ENCODE data around the gene XPNPEP1. TPM values are rescaled to one million over a fixed set of nuclear protein-coding genes. Genes with fewer than 3 reads are reported as not detected.
A peak's percentile ranks its signal among the peaks of the same experiment; 100 is the strongest.

XPNPEP1 gene
- total RNA-seq, 1 donor from 2014 or later = 202 TPM

DNA sequence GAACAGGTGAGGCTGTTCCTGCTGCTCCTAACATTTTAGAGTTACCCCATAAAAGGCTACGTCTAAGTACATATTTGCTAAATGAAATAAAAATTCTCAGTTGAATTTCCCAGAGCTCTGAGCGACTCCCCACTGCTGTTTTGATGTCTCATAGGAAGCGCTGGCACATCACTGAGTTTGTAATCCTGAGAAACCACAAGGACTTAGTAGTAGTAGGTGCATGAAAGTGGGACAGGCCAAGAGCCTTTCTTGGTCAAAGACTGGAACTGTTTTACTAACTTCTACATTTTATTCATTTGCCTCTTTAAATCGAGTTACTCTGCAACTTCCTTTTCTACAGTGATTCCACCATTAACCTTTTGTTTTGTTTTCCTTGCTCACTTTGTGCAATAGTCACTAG is 85.9 kb downstream of the XPNPEP1 start:
- Mint-ChIP-seq H3K9me3 (ENCODE audit: unreplicated experiment) (no peaks in the 10 kb centered on the region), H3K27me3 (ENCODE audit: unreplicated experiment) (no peaks in the 10 kb centered on the region), H3K27ac (ENCODE audit: unreplicated experiment) (peak overlapping the region; percentile 83), H3K4me1 (ENCODE audit: unreplicated experiment) (peaks cover 45% of the 10 kb centered on the region), H3K4me3 (ENCODE audit: unreplicated experiment) (no peak overlapping the region), H3K36me3 (ENCODE audit: low read depth, unreplicated experiment) (peaks cover 4% of the 10 kb centered on the region)
- no peak for TF ChIP-seq CTCF (IDR thresholded peaks at IDR 0.05; ENCODE audit: unreplicated experiment)
- DNase-seq (ENCODE audit: low spot score) = no peak

DNA sequence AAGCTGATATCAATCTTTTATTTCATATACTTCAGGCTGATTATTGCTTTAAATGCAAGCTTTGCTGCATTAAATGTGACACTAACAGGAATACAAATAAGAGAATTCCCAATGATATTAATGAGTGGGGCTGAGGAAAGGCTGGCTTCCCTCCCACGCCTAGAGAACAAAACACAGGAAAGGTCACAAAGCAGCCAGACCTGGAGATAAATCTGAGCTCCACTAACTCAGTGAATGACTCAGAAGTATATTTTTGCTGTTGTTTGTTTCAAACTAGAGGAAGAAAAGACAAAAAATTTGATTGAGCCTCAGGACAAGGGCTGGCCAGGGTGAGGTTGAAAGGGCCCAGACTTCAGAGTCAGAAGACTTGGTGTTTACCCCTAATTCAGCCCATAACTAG is 88.1 kb downstream of the XPNPEP1 start:
- TF ChIP-seq CTCF (IDR thresholded peaks at IDR 0.05; ENCODE audit: unreplicated experiment) = no peak
- Mint-ChIP-seq H3K4me3 (ENCODE audit: unreplicated experiment) (no peak overlapping the region), H3K9me3 (ENCODE audit: unreplicated experiment) (peaks cover 4% of the 10 kb centered on the region), H3K27ac (ENCODE audit: unreplicated experiment) (peak overlapping the region; percentile 95), H3K4me1 (ENCODE audit: unreplicated experiment) (peaks cover 44% of the 10 kb centered on the region), H3K36me3 (ENCODE audit: low read depth, unreplicated experiment) (peaks cover 4% of the 10 kb centered on the region), H3K27me3 (ENCODE audit: unreplicated experiment) (peaks cover 1% of the 10 kb centered on the region)
- DNase-seq (ENCODE audit: low spot score) = no peak

DNA sequence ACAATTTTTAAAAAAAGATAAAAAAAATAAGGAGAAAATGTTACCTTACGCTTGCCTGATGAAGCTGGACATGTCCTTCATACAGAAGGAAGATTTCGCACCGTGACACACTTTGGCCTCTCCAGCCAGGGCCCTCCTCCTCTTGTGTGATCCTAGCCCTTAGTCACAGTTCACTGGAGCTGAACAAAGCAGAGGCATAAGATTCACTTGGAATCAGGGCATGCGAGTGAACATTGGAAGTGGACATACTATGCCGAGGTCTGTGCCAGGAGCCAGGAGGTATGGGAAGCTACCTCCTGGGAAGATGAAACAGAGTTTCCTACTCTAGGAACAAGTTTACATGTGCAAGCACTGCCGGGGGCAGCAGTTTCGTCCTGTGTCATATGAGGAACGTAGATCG is 91.5 kb downstream of the XPNPEP1 start:
- no peak overlapping the region for H3K4me3 Mint-ChIP-seq (ENCODE audit: unreplicated experiment)
- DNase-seq (ENCODE audit: low spot score) = no peak
- no peak overlapping the region for H3K27ac Mint-ChIP-seq (ENCODE audit: unreplicated experiment)
- TF ChIP-seq CTCF (IDR thresholded peaks at IDR 0.05; ENCODE audit: unreplicated experiment) = no peak
- peaks cover 4% of the 10 kb centered on the region for H3K9me3 Mint-ChIP-seq (ENCODE audit: unreplicated experiment)
- H3K27me3 Mint-ChIP-seq (ENCODE audit: unreplicated experiment) = peaks cover 1% of the 10 kb centered on the region
- H3K36me3 Mint-ChIP-seq (ENCODE audit: low read depth, unreplicated experiment) = peaks cover 4% of the 10 kb centered on the region
- H3K4me1 Mint-ChIP-seq (ENCODE audit: unreplicated experiment) = peaks cover 30% of the 10 kb centered on the region

DNA sequence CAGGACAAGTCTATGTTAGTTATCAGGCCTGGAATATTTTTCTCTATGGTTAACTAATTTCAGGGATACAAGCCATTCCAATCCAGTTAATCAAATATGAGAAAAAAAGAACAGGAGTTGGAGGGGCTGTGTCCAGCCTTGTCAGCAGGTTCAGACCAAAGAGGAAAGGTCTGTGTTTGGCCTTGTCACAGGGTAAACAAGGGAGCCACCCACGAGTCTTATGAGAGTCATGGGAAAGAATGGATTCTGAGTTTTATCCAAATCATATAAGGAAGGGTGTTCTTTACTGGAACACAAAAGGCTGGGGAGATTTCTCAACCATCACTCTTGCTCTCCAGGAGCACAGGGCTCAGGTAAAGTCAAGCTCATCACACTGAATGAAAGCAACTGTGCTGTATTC is 99.1 kb downstream of the XPNPEP1 start:
- TF ChIP-seq CTCF (IDR thresholded peaks at IDR 0.05; ENCODE audit: unreplicated experiment) = no peak
- Mint-ChIP-seq H3K27me3 (ENCODE audit: unreplicated experiment) (peaks cover 3% of the 10 kb centered on the region), H3K4me3 (ENCODE audit: unreplicated experiment) (no peak overlapping the region), H3K36me3 (ENCODE audit: low read depth, unreplicated experiment) (peaks cover 4% of the 10 kb centered on the region), H3K27ac (ENCODE audit: unreplicated experiment) (no peak overlapping the region), H3K4me1 (ENCODE audit: unreplicated experiment) (no peaks in the 10 kb centered on the region), H3K9me3 (ENCODE audit: unreplicated experiment) (no peaks in the 10 kb centered on the region)
- no peak for DNase-seq (ENCODE audit: low spot score)

GRCh38 chr10:109823196-109823595 is 100.1 kb downstream of the XPNPEP1 start:
- no peak for DNase-seq (ENCODE audit: low spot score)
- no peak for TF ChIP-seq CTCF (IDR thresholded peaks at IDR 0.05; ENCODE audit: unreplicated experiment)
- no peaks in the 10 kb centered on the region for H3K9me3 Mint-ChIP-seq (ENCODE audit: unreplicated experiment)
- H3K27ac Mint-ChIP-seq (ENCODE audit: unreplicated experiment) = no peak overlapping the region
- peaks cover 4% of the 10 kb centered on the region for H3K36me3 Mint-ChIP-seq (ENCODE audit: low read depth, unreplicated experiment)
- no peak overlapping the region for H3K4me3 Mint-ChIP-seq (ENCODE audit: unreplicated experiment)
- no peaks in the 10 kb centered on the region for H3K4me1 Mint-ChIP-seq (ENCODE audit: unreplicated experiment)
- H3K27me3 Mint-ChIP-seq (ENCODE audit: unreplicated experiment) = peaks cover 3% of the 10 kb centered on the region

Data from endothelial cell (in vitro differentiated cells).